DMS79 (cell line): ENCODE data around the gene MAP1LC3B.
"Not testable (repeated sequence)": the region's sequence is repeated elsewhere in the genome, so short reads cannot be mapped to it uniquely, and the experiment has no call there.

ENCODE experiments used
- DNase-seq: peaks from one replicate; lab custom pipeline; 2025; lab: John Stamatoyannopoulos, UW

Gene MAP1LC3B

GRCh38 chr16:87360862-87361610 is 31.1 kb upstream of the MAP1LC3B start:
- DNase-seq = no peak

- DNase-seq = no peak
Measured at GRCh38 chr16:87361916-87362619, 30.1 kb upstream of the MAP1LC3B start.

- DNase-seq = not testable (repeated sequence)
Measured at GRCh38 chr16:87362828-87363559, 29.1 kb upstream of the MAP1LC3B start.

GRCh38 chr16:87363771-87364455 is 28.2 kb upstream of the MAP1LC3B start:
- DNase-seq = no peak

GRCh38 chr16:87365021-87365713 is 27.0 kb upstream of the MAP1LC3B start:
- DNase-seq = no peak

- no peak for DNase-seq
Measured at GRCh38 chr16:87366288-87366687, 25.8 kb upstream of the MAP1LC3B start.

- DNase-seq = no peak
Measured at GRCh38 chr16:87366930-87367329, 25.2 kb upstream of the MAP1LC3B start.

- DNase-seq = no peak
Measured at GRCh38 chr16:87367529-87367928, 24.6 kb upstream of the MAP1LC3B start.

- no peak for DNase-seq
Measured at GRCh38 chr16:87368029-87368770, 23.9 kb upstream of the MAP1LC3B start.

GRCh38 chr16:87369117-87369765 is 22.9 kb upstream of the MAP1LC3B start:
- no peak for DNase-seq

- DNase-seq = no peak
Measured at GRCh38 chr16:87369796-87370719, 22.1 kb upstream of the MAP1LC3B start.

GRCh38 chr16:87371261-87371866 is 20.8 kb upstream of the MAP1LC3B start:
- no peak for DNase-seq

- DNase-seq = no peak
Measured at GRCh38 chr16:87372305-87372704, 19.8 kb upstream of the MAP1LC3B start.

GRCh38 chr16:87374313-87374712 is 17.8 kb upstream of the MAP1LC3B start:
- DNase-seq = no peak

- no peak for DNase-seq
Measured at GRCh38 chr16:87375426-87376135, 16.6 kb upstream of the MAP1LC3B start.

- DNase-seq = no peak
Measured at GRCh38 chr16:87376660-87377059, 15.5 kb upstream of the MAP1LC3B start.

GRCh38 chr16:87379312-87379752 is 12.8 kb upstream of the MAP1LC3B start:
- not testable (repeated sequence) for DNase-seq

- DNase-seq = no peak
Measured at GRCh38 chr16:87380403-87380802, 11.7 kb upstream of the MAP1LC3B start.
